Activated naive CD4-positive, alpha-beta T cell (primary cell): ENCODE data around the gene DBP.
"Not testable (repeated sequence)": the region's sequence is repeated elsewhere in the genome, so short reads cannot be mapped to it uniquely, and the experiment has no call there.

Experiments used
- DNase-seq, 4 experiments: peaks; one replicate each; lab custom pipeline; 2025; lab: John Stamatoyannopoulos, UW

DBP gene

GRCh38 chr19:48641850-48642249 is 4.7 kb upstream of the DBP start:
- DNase-seq: no peak

- DNase-seq: no peak
Observed at GRCh38 chr19:48639483-48640375, 2.5 kb upstream of the DBP start.

GRCh38 chr19:48638831-48639381 is 1.7 kb upstream of the DBP start:
- no peak for DNase-seq

- peak; percentile 49 to 78 (median 68) for DNase-seq
Observed at GRCh38 chr19:48637948-48638830, 1.0 kb upstream of the DBP start.

GRCh38 chr19:48637449-48637947 is 319 bp upstream of the DBP start:
- DNase-seq: peak; percentile 95 to 99 (median 97)

GRCh38 chr19:48635966-48636858 is 967 bp downstream of the DBP start:
- peak in 1 of 4 experiments; percentile 24 for DNase-seq

GRCh38 chr19:48635263-48635965 is 1.8 kb downstream of the DBP start:
- DNase-seq: peak; percentile 57 to 82 (median 72)

GRCh38 chr19:48634424-48635262 is 2.5 kb downstream of the DBP start:
- DNase-seq: peak; percentile 78 to 93 (median 90)

- DNase-seq: no peak
Observed at GRCh38 chr19:48634036-48634342, 3.2 kb downstream of the DBP start.

GRCh38 chr19:48633148-48634035 is 3.8 kb downstream of the DBP start:
- DNase-seq: no peak

- no peak for DNase-seq
Observed at GRCh38 chr19:48632692-48633147, 4.5 kb downstream of the DBP start.

GRCh38 chr19:48632286-48632685 is 4.9 kb downstream of the DBP start:
- not testable (repeated sequence) for DNase-seq

GRCh38 chr19:48631225-48631624 is 6.0 kb downstream of the DBP start:
- DNase-seq: no peak

GRCh38 chr19:48630296-48631063 is 6.7 kb downstream of the DBP start:
- DNase-seq: no peak

GRCh38 chr19:48629599-48630295 is 7.4 kb downstream of the DBP start:
- peak in 1 of 4 experiments; percentile 27 for DNase-seq

- no peak for DNase-seq
Observed at GRCh38 chr19:48629297-48629598, 7.9 kb downstream of the DBP start.

GRCh38 chr19:48628486-48629296 is 8.5 kb downstream of the DBP start:
- no peak for DNase-seq
